Measurements from ENCODE around the gene FNBP1.
A peak's percentile ranks its signal among the peaks of the same experiment; 100 is the strongest.

- peak in 1 of 2 experiments; percentile 19; a peak in 1 of 4 replicates for TF ChIP-seq CTCF (conservative IDR thresholded peaks at IDR 0.05; ENCODE audit: low read depth in 2 of 2)
- no peak for TF ChIP-seq CREB1 (CRISPR knock-in tag; IDR thresholded peaks at IDR 0.05; ENCODE audit: low read depth)
- TF ChIP-seq STAT1 (IDR thresholded peaks at IDR 0.05; ENCODE audit: unreplicated experiment) = no peak
- TF ChIP-seq POLR2AphosphoS5 (IDR thresholded peaks at IDR 0.05; ENCODE audit: low read depth) = no peak
- no peak for TF ChIP-seq EZH2phosphoT487 (IDR thresholded peaks at IDR 0.05; ENCODE audit: unreplicated experiment)
- TF ChIP-seq JUNB (IDR thresholded peaks at IDR 0.05; ENCODE audit: unreplicated experiment) = no peak
These were observed 113.4 kb downstream of the FNBP1 start for GRCh38 chr9:129929496-129930125.
